SIG-M5 (cell line): ENCODE data around the gene MEX3D.
A peak's percentile ranks its signal among the peaks of the same experiment; 100 is the strongest.

Experiments
- DNase-seq: peaks from one replicate; lab custom pipeline; 2025; lab: John Stamatoyannopoulos, UW

The MEX3D gene

GRCh38 chr19:1568320-1569019 is at the start of gene MEX3D:
TSS of gene MEX3D (minus strand) at chr19:1568325. CDS start at chr19:1568058, 267 bp downstream.
- DNase-seq, result no peak

- no peak for DNase-seq
Measured at GRCh38 chr19:1616875-1617274, 48.8 kb upstream of the MEX3D start.

DNA sequence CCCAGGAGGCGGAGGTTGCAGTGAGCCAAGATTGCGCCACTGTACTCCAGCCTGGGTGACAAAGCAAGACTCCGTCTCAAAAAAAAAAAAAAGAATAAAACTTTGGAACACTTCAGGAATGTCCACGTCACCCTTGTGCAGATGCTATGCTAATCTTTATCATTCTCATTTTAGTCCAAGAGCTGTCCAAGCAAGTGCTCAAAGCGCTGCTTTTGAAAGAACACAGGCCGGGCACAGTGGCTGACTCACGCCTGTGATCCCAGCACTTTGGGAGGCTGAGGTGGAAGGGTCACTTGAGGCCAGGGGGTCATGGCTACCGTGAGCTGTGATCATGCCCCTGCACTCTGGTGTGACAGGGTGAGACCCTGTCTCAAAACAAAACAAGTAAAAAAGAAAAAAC is 48.3 kb upstream of the MEX3D start:
- no peak for DNase-seq

DNA sequence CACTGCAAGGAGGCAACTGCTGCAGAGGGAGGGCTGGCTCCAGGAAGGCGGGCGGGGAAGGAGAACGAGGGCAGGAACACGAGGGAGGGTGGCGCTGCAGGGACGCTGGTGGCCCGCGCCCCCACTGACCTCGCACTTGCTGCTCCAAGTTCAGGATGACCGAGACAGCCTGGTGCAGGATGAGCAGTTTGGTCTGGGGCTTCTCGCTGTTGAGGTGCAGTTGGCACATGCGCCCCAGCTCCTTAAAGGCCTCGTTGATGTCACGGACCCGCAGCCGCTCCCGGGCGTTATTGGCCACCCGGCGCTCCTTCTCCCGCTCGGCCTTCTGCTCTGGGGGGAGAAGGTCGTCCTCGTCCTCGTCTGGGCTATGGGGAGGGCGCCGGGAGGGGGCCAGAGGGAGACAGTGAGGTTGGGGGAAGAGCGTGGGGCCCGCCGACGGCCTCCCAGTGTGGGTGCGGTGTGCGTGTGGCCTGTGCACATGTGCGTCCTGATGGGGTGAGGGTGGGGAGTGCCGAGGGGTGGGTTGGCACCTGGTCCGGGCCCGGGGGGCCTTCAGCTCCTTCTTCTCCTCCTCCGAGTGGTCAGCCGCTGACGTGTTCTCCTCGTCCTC is 47.1 kb upstream of the MEX3D start:
- no peak for DNase-seq

- no peak for DNase-seq
Measured at GRCh38 chr19:1613808-1614570, 45.9 kb upstream of the MEX3D start.

- no peak for DNase-seq
Measured at GRCh38 chr19:1613146-1613545, 45.0 kb upstream of the MEX3D start.

GRCh38 chr19:1612114-1613086 is 44.3 kb upstream of the MEX3D start:
- no peak for DNase-seq

- DNase-seq, result no peak
Measured at GRCh38 chr19:1611353-1611752, 43.2 kb upstream of the MEX3D start.

- no peak for DNase-seq
Measured at GRCh38 chr19:1610579-1610978, 42.5 kb upstream of the MEX3D start.

- no peak for DNase-seq
Measured at GRCh38 chr19:1609680-1610474, 41.8 kb upstream of the MEX3D start.

DNA sequence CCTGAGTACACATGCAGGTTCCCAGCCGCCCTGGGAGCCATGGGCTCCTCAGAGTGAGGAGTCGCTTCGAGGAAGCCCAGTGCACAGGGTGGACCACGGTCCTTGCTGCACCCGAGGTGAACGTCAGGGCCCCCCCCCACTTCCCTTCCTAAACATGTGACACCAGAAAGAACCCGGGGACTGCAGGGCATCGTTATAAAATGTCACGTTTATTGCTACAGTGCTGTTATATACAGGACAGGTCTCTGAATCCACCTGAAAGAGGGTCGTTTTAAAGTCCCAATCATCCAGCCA is 40.9 kb upstream of the MEX3D start:
- no peak for DNase-seq

DNA sequence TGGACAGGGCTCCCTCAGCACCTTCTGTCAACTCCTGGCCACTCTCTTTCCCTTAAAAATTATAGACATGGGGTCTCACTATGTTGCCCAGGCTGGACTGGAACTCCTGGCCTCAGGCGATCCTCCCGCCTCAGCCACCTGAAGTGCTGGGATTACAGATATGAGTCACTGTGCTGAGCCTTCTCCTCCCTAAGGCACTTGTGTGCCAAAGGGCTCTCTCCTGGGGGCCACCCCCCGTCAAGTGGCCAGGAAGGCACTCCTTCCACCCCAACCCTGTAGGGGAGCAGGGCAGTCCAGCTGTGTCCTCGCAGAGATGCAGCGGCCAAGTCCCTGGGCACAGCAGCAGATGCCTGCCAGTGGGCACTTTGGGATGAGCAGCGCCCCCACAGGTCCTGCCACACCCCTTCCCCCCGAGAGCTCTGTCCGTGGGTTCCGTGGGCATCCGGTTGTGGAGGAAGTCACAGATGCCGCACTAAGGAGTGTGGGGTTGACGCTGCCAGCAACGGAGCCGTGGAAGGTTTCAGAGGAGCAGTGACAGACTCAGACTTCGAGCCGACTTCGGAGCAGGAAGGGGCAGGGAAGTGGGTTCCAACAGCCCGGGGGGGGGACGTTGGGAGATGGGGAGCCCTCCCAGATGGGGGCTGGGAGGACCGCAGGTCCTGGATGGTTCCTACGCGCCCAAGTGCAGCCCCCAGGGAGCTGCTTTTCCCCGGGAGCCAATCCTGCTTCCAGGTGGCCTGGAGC is 40.4 kb upstream of the MEX3D start:
- DNase-seq, result no peak

- no peak for DNase-seq
Measured at GRCh38 chr19:1606138-1606651, 38.1 kb upstream of the MEX3D start.

DNA sequence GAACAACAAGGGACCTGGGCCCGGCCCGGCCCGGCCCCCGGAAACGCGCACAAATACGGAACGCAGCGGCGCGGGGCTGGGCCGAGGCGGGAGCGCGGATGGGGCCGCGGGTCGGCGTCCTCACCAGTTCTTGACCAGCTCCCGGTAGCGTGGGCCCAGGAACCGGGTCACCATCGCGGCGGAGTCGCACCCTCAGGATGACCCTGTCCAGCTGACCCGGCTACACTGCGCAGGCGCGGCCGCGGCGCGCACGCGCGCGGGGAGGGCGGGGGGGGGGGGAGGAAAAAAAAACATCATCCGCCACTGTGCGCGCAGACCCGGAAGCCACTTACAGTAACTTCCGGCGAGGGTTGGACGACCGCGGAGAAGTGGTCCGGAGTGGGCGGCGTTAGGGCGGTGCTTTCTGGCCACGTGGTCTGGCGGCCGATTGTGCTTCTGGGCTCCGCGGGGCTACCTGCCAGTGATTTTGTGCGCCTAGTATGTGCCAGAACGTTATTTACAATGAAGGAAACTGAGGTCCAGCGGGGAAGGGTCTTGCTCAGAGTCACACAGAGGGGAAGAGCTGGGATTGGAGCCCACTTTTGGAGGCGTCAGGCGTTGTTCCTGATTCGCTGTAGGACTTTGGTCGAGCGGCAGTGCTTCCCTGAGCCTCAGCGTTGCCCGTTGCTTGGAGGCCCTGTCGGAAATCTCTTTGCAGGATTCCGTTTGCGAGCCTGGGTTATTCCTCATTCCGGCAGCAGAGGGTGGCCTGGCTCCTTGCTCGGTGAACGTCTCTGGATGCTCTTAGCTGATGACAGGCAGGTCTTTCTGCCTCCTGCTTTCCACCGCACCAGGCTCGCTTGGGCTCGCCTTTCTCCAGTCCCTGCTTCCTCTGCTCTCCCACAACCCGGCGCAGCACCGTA is 37.4 kb upstream of the MEX3D start, which contains the start of gene UQCR11:
UQCR11 (minus strand) TSS at position 227 of the 902 bp plus-strand sequence; CDS start at position 174, 53 bp downstream.
- peak; percentile 83 for DNase-seq

- no peak for DNase-seq
Measured at GRCh38 chr19:1602091-1602707, 34.1 kb upstream of the MEX3D start.

- DNase-seq, result no peak
Measured at GRCh38 chr19:1601613-1602064, 33.5 kb upstream of the MEX3D start.

- no peak for DNase-seq
Measured at GRCh38 chr19:1599460-1599846, 31.3 kb upstream of the MEX3D start.

DNA sequence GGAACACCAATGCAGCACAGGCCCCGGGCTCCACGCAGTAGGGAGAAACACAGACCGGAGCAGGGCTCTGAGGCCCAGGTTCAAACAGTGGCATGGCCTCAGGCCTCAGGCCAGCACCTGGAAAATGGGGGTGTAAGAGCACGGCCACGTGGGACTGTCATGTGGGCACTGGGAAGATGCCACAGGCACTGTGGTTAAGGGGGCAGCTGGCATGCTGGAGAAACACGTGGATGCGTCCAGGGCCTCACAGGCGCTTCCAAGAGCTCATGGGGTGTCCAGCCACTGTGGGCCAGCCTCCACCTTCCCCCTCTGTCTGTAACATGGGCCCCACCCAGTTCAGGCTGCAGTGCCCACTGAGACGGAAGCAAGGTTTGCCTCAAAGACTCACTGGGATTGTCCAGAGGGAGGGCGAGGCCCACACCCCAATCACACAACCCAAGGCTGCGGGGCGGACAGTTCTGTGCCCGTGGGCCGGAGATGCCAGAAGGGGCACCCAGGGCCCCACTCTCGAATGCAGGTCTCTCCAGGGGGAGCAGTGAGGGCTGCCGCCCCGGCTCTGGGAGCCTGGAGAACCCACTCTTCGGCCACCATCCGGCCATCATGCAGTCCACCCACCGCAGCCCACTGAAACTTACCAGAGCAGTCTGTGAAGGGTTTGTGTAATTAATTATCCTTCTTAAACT is 30.8 kb upstream of the MEX3D start:
- no peak for DNase-seq
